HFFc6 (cell line): Measurements from ENCODE around the gene NOP58. TPM values are rescaled to one million over a fixed set of nuclear protein-coding genes. Genes with fewer than 3 reads are reported as not detected.

Experiments
- DNase-seq: peaks from one replicate; pipeline ENCODE4 v3.0.0-alpha.2; 2018
- H3K27ac Mint-ChIP-seq: 2 replicates; pipeline ENCODE4 v1.8.0; 2020; ENCODE audit warnings: mild to moderate bottlenecking, mixed read lengths
- H3K27me3 Mint-ChIP-seq: 2 replicates; pipeline ENCODE4 v1.8.0; 2021; ENCODE audit warnings: mild to moderate bottlenecking, moderate library complexity, mixed read lengths; ENCODE audit not compliant: insufficient read depth
- H3K36me3 Mint-ChIP-seq: 2 replicates; pipeline ENCODE4 v1.8.0; 2021; ENCODE audit warnings: low read depth, mixed read lengths
- H3K4me1 Mint-ChIP-seq: 2 replicates; pipeline ENCODE4 v1.8.0; 2020; ENCODE audit warnings: low read depth, mixed read lengths
- H3K4me3 Mint-ChIP-seq: 2 replicates; pipeline ENCODE4 v1.8.0; 2020; ENCODE audit warnings: mild to moderate bottlenecking, moderate library complexity, mixed read lengths
- H3K9me3 Mint-ChIP-seq: 2 replicates; pipeline ENCODE4 v1.8.0; 2020; ENCODE audit warnings: mild to moderate bottlenecking, mixed read lengths
- total RNA-seq, 6 experiments: library from RNA; stranded (reverse); fragmentation: NEBNext Ultra II Directional; extraction: Animal tissue kit (Norgen Biotek cat#: 25700); gene quantifications; 2 replicates in 1 of 6; 3 replicates in 5 of 6; pipeline ENCODE4 v1.2.3, GENCODE V29; 2021
- TF ChIP-seq, protein P1 (sequence below): fragments of 200-600 bp; sonication (generic); IDR thresholded peaks from 2 replicates; pipeline ENCODE4 v1.5.0; 2021; ENCODE audit warnings: antibody characterized with exemption, mild to moderate bottlenecking

The NOP58 gene
- total RNA-seq, 6 experiments from 2014 or later = 50.2 to 61.9 (median 57.0) TPM

DNA sequence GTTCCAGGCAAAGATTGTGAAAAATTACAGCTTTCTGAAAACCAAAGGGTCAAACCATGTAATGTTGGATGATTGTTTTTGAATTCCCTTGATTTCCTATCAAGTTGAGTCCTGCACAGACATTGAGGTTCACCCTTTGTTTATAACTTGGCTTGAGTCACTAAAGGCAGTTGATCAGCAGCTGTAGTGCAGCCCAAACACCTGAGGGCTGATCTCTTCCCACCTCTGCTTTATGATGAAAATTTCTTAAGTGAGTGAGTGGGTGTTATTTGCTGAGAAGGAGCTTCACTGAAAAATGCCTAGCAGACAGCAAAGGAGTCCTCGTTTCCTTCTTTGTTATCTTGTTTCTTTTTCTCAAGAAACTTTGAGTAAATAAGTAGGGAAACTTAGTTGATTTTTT is 78.6 kb downstream of the NOP58 start:
- Mint-ChIP-seq H3K27me3 (no peaks in the 10 kb centered on the region), H3K4me3 (no peak overlapping the region), H3K27ac (no peak overlapping the region)

DNA sequence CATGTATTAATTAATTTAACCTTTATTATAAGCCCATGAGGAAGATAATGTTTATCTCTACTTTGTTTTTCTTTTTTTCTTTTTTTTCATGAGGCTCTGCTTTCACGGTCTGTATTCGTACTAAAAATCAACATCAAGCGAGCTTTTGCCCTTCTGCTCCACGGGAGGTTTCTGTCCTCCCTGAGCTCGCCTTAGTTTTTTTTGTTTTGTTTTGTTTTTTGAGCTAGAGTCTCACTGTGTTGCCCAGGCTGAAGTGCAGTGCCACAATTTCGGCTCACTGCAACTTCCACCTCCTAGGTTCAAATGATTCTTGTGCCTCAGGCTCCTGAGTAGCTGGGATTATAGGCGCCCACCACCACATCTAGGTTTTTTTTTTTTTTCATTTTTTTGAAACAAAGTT is 80.6 kb downstream of the NOP58 start:
- Mint-ChIP-seq H3K4me1 (peaks cover 4% of the 10 kb centered on the region; the same call in 1 of the 2 replicates), H3K27ac (no peak overlapping the region), H3K27me3 (no peaks in the 10 kb centered on the region), H3K36me3 (no peaks in the 10 kb centered on the region), H3K9me3 (no peaks in the 10 kb centered on the region), H3K4me3 (no peak overlapping the region)
- TF ChIP-seq, protein P1, sequence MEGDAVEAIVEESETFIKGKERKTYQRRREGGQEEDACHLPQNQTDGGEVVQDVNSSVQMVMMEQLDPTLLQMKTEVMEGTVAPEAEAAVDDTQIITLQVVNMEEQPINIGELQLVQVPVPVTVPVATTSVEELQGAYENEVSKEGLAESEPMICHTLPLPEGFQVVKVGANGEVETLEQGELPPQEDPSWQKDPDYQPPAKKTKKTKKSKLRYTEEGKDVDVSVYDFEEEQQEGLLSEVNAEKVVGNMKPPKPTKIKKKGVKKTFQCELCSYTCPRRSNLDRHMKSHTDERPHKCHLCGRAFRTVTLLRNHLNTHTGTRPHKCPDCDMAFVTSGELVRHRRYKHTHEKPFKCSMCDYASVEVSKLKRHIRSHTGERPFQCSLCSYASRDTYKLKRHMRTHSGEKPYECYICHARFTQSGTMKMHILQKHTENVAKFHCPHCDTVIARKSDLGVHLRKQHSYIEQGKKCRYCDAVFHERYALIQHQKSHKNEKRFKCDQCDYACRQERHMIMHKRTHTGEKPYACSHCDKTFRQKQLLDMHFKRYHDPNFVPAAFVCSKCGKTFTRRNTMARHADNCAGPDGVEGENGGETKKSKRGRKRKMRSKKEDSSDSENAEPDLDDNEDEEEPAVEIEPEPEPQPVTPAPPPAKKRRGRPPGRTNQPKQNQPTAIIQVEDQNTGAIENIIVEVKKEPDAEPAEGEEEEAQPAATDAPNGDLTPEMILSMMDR = no peak
- no peak for DNase-seq

More for the DNA sequence above, 78.6 kb downstream of the NOP58 start:
- TF ChIP-seq, protein P1 = no peak
- Mint-ChIP-seq H3K36me3 (no peaks in the 10 kb centered on the region), H3K9me3 (no peaks in the 10 kb centered on the region), H3K4me1 (peaks cover 10% of the 10 kb centered on the region)
- DNase-seq = no peak

Other genes with a start within 250 kb of the NOP58 start
- 100 to 1,000 TPM; 111 to 147 (median 117) TPM for gene FZD7, start 231.9 kb upstream of the NOP58 start, total RNA-seq
- under 1 TPM; 0.09 to 0.40 (median 0.26) TPM for gene KIAA2012, start 192.5 kb upstream of the NOP58 start, total RNA-seq
- 100 to 1,000 TPM; 135 to 153 (median 147) TPM for gene SUMO1, start 27.2 kb upstream of the NOP58 start, total RNA-seq
- 10 to 100 TPM; 50.5 to 59.4 (median 56.4) TPM for gene BMPR2, start 110.6 kb downstream of the NOP58 start, total RNA-seq